Stimulated activated naive CD8-positive, alpha-beta T cell treated with anti-CD3 and anti-CD28 coated beads, Interleukin-15, Interleukin-2, amounts not matched to agents 100 U/mL and 50 U/mL, for 24 hours (primary cell): ENCODE results near the gene APRT.
"Not testable (repeated sequence)": the region's sequence is repeated elsewhere in the genome, so short reads cannot be mapped to it uniquely, and the experiment has no call there.

Experiments
- ATAC-seq: fragments of 150-1000 bp; cut with Tn5 transposase; one replicate; pipeline ENCODE4 v1.10.0; 2021
- DNase-seq: peaks from one replicate; pipeline ENCODE4 v3.0.0; 2021

APRT gene

GRCh38 chr16:88785106-88785924 is 26.4 kb downstream of the APRT start, which contains the start of gene PIEZO1:
PIEZO1 (minus strand) TSS chr16:88785220; CDS start chr16:88784964, 256 bp downstream.
- DNase-seq (peak; percentile 85), ATAC-seq (peak; percentile 24)

DNA sequence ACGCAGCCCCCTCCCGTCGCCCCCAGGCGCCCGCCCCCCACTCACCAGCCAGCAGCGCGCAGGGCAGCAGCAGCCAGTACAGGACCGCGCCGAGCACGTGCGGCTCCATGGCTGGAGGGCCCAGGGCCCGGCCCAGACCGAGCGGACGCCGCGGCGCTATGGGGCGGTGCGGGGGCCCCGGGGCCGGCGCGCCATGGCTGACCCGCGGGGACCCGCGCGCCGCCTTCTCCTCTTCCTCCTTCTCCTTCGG is 26.9 kb downstream of the APRT start:
- peak; percentile 5 for ATAC-seq

DNA sequence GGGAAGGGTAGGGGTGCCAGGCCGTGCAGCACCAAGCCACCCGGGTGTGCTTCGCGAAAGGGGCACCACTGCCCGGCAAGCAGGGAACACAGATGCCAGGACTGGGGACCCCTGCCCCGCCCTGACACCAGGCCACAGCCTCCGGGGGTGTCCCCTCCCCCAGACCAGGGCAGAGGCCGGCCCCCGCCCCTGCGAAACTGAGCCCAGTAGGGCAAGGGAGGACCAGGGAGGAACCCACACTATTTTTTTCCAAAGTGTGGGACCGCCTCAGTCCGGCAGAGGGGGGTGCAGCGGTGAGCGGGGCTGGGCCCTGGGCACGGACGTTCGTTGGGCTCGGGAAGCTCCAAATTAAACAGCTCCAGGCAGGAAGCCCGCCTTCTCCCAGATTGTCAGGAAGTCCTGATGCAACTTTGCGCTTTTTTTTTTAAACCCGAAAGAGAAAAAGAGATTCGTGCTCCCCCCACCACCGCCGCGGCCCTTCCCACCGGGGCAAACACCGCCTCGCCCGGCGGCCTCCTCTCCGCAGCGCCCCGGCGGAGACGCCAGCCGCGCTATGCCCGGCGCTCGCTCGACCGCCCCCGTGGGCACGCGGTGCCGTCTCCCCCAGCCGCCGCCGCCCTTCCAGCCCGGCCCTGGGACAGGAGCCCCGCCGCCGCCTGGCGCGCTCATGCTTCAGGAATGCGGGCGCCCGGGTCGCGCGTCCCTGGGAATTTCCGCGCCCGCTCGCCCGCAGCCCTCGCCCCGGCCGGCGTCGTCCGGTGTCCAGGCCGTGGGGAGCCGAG is 27.5 kb downstream of the APRT start:
- DNase-seq, result peak; percentile 66
- no peak for ATAC-seq

More for the DNA sequence above, 26.9 kb downstream of the APRT start:
- DNase-seq, result no peak

DNA sequence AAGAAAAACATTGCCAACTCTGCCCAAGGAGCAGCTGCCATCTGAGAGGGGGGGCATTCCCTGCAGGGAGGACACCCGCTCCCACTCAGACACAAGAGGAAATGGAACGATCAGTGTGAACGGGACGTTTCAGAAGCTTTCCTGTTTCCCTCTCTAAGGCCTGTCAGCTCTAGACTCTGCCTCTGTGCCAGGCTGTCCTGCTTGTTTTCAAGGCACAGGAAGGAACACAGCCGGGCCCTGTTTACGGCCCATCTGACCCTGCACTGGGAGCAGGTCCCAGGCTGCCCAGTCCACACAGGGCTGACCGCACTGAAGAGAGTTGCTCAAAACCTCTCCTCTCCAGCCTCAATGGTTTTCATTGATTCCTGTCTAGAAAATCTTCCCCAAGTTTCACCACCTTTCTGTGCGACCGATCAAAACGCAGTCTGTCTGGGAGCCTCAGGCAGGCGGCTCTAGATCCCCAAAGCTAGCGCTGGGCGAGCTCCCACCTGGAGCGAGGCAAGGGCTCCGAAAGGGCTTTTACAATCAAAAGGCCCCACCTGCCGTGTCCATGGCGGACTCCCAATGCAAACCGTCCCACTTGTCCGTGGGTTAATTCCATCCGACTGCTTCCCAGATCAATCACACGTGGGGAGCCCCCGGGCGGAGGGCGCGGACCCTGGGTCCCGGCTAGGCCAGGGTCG is 28.2 kb downstream of the APRT start:
- peak; percentile 23 for DNase-seq
- no peak for ATAC-seq

DNA sequence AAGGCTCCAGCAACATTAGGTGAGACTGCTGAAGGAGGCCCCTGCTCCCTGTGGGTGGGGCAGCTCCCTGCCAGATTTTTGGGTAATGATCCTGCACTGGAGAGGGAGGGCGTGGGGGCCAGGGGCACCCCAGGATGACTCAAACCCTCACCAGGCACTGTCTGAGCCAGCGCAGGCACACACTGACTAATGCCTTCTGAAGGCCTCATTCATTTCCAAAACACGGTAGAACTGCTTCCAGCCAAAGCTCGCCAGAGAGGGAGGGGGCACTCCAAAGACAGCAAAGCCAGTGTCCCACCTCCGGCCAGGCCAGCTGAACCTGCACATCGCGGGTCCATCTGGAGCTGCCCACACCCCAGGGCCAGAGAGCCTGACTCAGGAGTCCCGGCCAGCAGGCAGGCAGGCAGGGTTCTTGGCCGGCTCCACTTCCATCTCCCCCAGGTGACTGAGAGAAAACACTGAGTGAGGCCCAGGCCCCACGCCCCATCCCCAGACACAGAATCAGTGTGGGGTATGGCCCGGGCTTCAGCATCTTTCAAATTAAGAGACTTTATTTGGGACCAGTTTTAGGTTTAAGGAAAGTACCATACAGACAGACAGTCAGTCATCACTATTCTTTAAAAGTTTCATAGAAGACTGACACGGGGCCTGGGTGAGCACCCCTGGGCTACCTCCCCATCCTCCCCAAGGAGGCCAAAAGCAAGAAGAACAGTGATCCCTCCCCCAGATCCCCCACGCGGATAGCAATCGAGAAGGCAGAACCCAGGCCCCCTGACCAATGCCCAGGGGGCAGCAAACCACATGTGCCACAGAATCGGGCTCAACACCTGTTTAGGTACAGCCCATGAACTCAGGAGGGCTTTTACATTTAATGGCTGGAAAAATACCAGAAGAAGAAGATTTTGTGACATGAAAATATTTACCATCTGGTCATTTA is 29.0 kb downstream of the APRT start:
- ATAC-seq, result peak; percentile 82
- peak; percentile 81 for DNase-seq

- peak; percentile 62 for ATAC-seq
- peak; percentile 72 for DNase-seq
Observed at GRCh38 chr16:88781140-88782077, 30.3 kb downstream of the APRT start.

GRCh38 chr16:88780142-88781062 is 31.3 kb downstream of the APRT start:
- ATAC-seq (no peak), DNase-seq (peak; percentile 10)

GRCh38 chr16:88779406-88780141 is 32.2 kb downstream of the APRT start:
- DNase-seq, result no peak
- ATAC-seq, result no peak

- DNase-seq (no peak), ATAC-seq (no peak)
Observed at GRCh38 chr16:88778541-88779065, 33.1 kb downstream of the APRT start.

DNA sequence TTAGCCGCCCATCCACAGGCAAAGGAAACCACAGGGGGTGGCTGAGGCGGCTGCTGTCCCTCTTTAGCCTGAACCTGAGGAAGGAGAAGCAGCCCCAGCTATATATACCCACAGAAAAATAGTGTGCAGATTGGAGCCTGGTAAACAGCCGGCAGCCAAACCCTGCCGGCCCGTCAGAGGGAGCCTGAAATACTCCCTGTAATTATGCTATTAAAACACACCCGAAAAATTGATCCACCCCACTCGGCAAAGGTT is 33.5 kb downstream of the APRT start:
- no peak for ATAC-seq
- DNase-seq, result no peak

DNA sequence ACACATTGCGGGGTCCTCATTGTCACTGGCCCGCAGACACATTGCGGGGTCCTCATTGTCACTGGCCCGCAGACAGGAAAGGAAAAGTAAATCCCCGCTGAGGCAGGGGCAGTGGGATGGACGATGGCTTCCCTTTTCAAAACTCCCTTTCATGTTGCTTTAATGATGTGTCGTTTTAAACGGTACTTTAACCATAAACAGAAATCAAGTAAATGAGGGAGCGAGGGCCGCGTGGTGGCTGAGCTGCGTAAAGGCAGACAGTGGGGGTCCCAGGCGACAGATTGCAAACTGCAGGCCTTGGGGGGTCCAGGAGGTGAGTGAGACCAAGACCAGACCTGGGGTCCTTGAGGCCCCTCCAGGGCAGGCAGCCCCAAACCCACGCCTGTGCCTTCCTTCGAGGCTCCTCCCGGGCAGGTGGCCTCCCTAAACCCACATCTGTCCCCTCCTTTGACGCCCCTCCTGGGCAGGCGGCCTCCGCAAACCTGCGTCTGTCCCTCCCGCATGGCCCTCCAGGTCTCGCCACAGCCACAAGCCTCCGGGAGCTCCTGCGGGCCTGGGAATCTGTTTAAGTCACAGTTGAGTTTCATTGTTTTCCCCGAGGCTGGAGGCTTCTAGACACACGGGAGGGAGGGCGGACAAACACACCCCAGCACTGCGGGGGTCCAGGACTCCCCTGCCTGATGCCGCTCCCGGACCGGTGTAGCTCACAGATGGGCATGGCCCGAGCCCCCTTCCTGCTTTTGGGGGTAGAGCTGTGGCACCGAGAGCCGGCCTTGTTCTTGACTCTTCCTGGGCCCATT is 34.1 kb downstream of the APRT start:
- DNase-seq (no peak), ATAC-seq (no peak)

DNA sequence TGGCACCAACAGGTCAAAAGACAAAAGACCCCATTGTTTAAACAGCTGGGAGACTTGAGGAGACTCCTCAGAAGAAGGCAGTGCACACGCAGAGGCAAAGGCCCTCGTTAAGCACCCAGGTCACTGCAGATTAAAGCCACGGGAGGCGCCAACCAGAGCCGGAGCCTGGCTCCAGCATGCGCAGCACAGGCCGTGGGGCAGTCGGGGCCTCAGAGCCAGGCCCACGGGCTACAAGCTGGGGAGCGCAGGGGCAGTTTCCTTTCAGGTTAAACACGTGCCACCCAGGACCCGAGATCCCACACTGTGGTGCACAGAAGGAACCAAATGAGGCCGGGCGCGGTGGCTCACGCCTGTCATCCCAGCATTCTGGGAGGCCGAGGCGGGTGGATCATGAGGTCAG is 35.9 kb downstream of the APRT start:
- no peak for ATAC-seq
- no peak for DNase-seq

GRCh38 chr16:88774544-88775393 is 37.0 kb downstream of the APRT start:
- ATAC-seq (no peak), DNase-seq (no peak)

DNA sequence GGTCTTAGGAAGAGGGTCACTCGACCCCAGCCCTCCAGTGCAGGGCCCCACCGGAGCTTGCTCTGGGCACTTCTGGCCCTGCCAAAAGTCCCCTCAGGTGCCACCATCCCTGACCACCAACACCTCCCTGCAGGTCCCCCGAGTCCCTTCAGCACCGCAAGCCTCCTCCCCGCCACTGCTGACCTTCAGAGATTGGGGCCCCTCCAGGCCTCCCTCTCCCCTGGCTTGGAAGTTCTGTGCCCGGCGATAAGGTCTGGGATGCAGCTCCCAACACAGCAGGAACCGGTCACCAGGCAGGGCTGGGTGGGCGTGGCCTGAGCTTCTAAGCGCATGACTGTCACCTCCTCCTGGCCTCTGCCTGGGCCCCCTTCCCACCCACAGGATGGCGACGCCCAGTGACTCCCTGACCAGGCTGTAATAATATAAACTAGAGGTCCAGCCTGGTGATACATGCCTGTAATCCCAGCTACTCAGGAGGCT is 37.9 kb downstream of the APRT start:
- DNase-seq, result no peak

DNA sequence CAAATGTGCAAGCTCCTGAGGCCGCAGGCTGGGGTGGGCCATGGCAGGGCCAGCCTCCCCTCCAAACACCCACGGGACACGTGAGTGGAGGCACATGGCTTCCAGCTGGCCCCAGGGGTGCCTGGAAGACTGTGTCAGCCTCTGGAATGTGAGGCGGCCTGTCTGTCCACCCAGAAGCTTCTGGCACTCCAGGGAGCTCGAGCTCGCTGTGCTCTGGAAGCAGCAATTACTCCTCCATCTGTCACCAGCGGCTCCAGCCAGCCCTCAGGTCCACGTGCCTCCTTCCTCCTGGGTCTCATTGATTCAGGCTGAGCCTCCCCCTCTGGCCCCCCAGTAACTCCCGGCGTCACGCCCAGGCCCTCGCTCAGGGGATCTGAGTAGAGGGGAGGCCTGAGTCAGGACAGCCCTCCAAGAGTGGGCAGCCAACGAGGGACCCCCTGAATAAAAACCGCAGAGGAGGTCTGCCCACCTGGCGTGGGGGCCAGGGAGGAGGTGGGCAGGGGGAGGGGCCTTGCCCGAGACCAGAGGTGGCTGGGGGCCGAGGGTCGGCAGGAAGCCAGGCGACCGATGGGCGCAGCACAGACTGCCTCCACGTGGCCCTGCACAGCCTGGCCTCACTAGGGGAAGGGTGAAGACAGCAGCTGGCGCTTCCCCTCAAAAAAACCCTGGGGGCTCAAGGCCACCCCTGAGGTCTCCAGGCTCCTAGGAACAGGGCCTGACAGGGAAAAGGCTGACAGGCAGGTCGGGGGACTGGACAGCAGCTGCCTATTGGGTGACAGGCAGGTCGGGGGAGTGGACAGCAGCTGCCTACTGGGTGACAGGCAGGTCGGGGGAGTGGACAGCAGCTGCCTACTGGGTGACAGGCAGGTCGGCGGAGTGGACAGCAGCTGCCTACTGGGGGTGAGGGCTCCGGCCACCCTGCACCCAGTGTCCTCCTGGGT is 38.6 kb downstream of the APRT start:
- DNase-seq (no peak), ATAC-seq (no peak)

More for the DNA sequence above, 37.9 kb downstream of the APRT start:
- no peak for ATAC-seq

DNA sequence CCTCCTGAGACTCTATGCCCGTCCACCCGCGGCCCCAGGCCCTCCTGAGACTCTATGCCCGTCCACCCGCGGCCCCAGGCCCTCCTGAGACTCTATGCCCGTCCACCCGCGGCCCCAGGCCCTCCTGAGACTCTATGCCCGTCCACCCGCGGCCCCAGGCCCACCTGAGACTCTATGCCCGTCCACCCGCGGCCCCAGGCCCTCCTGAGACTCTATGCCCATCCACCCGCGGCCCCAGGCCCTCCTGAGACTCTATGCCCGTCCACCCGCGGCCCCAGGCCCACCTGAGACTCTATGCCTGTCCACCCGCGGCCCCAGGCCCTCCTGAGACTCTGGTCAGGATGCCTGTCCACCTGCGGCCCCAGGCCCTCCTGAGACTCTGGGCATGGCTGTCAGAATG is 39.9 kb downstream of the APRT start:
- not testable (repeated sequence) for ATAC-seq, DNase-seq
